Endothelial cell of umbilical vein (primary cell): ENCODE data around the gene S100A7. TPM values are rescaled to one million over a fixed set of nuclear protein-coding genes. Genes with fewer than 3 reads are reported as not detected.

Experiments
- BruUV-seq: library from RNA; stranded (reverse); fragments of 400-500 nt; replicated peaks from 2 replicates; lab custom pipeline; 2021; lab: Mats Ljungman, UMichigan
- CTCF ChIA-PET: fragments of 300-600, 350-600 bp; sonication (Branson Sonifier 250); formaldehyde crosslinking; loops from one replicate; lab custom pipeline; 2021; ENCODE audit warnings: antibody characterized with exemption, inconsistent platforms; lab: Charles Lee
- POLR2A ChIA-PET: fragments of 300-600, 350-600 bp; sonication (Branson Sonifier 250); formaldehyde crosslinking; loops from one replicate; lab custom pipeline; 2021; ENCODE audit warnings: antibody characterized with exemption, inconsistent platforms; lab: Charles Lee
- DNase-seq: peaks from one replicate; pipeline ENCODE4 v3.0.0-alpha.2; 2011; ENCODE audit warnings: low read depth, low spot score
- FAIRE-seq: peaks from 2 replicates; lab custom pipeline; 2011; peaks lifted over from hg19 to GRCh38; lab: Jason Lieb, UNC
- H2AFZ ChIP-seq: 2 replicates; pipeline ENCODE4 v1.6.0; 2012; ENCODE audit warnings: low read depth, low read length, control low read depth, inconsistent platforms
- H3K27ac ChIP-seq: 2 replicates; pipeline ENCODE4 v1.5.1; 2011; ENCODE audit warnings: low read depth, mild to moderate bottlenecking, control low read depth, low read length, moderate library complexity; ENCODE audit not compliant: insufficient read depth
- H3K27me3 ChIP-seq, 2 experiments: 2 replicates each; pipeline versions ENCODE4 v1.6.0 to v1.6.1; 2011; ENCODE audit warnings: low read length in 2 of 2, mixed read lengths in 1 of 2; ENCODE audit not compliant: control insufficient read depth in 2 of 2, insufficient read depth in 2 of 2
- H3K36me3 ChIP-seq, 2 experiments: 2 replicates in 1 of 2; 3 replicates in 1 of 2; pipeline ENCODE4 v1.5.1; 2011; ENCODE audit warnings: low read length in 2 of 2, mild to moderate bottlenecking in 1 of 2, moderate library complexity in 1 of 2; ENCODE audit not compliant: control insufficient read depth in 2 of 2, insufficient read depth in 2 of 2; ENCODE audit errors: extremely low read depth in 1 of 2
- H3K4me1 ChIP-seq: 3 replicates; pipeline ENCODE4 v1.5.1; 2011; ENCODE audit warnings: mild to moderate bottlenecking, low read length; ENCODE audit not compliant: control insufficient read depth, insufficient read depth; ENCODE audit errors: extremely low read depth
- H3K4me2 ChIP-seq: 2 replicates; pipeline ENCODE4 v1.6.1; 2011; ENCODE audit warnings: low read length, control low read depth, mixed read lengths; ENCODE audit not compliant: insufficient read depth
- H3K4me3 ChIP-seq, 3 experiments: fragments of 200-600 bp in 1 of 3; sonication (generic), shearing (Covaris generic) in 1 of 3; replicated peaks in 1 of 3; 2 replicates each; pipeline ENCODE4 v1.5.1; 2011 to 2016; ENCODE audit warnings: control low read depth in 3 of 3, low read length in 3 of 3, mild to moderate bottlenecking in 2 of 3, inconsistent platforms in 1 of 3, low read depth in 1 of 3, moderate library complexity in 1 of 3; ENCODE audit not compliant: insufficient read depth in 1 of 3
- H3K79me2 ChIP-seq: 2 replicates; pipeline ENCODE4 v1.6.0; 2012; ENCODE audit warnings: low read length, inconsistent platforms; ENCODE audit not compliant: control insufficient read depth, insufficient read depth
- H3K9ac ChIP-seq: replicated peaks from 2 replicates; pipeline ENCODE3; 2011; ENCODE audit warnings: low read length, control low read depth; ENCODE audit not compliant: insufficient read depth; ENCODE audit errors: extremely low read depth
- H3K9me1 ChIP-seq: replicated peaks from 3 replicates; pipeline ENCODE4 v1.6.0; 2011; ENCODE audit warnings: mild to moderate bottlenecking, low read length; ENCODE audit not compliant: control insufficient read depth, insufficient read depth; ENCODE audit errors: extremely low read depth
- H3K9me3 ChIP-seq: replicated peaks from 2 replicates; pipeline ENCODE4 v1.5.1; 2012; ENCODE audit warnings: low read length, inconsistent platforms; ENCODE audit not compliant: control insufficient read depth, insufficient read depth
- H4K20me1 ChIP-seq: replicated peaks from 2 replicates; pipeline ENCODE3; 2011; ENCODE audit warnings: mild to moderate bottlenecking, low read length; ENCODE audit not compliant: control insufficient read depth, insufficient read depth; ENCODE audit errors: extremely low read depth
- EZH2 ChIP-seq: IDR thresholded peaks from 2 replicates; pipeline ENCODE4 v1.6.1; 2012; ENCODE audit warnings: borderline replicate concordance, low read depth, mild to moderate bottlenecking, moderate library complexity, low read length, inconsistent platforms; ENCODE audit not compliant: severe bottlenecking
- FOS ChIP-seq: IDR thresholded peaks from 2 replicates; pipeline ENCODE4 v1.6.1; 2011; ENCODE audit warnings: mild to moderate bottlenecking, low read length, moderate library complexity, borderline replicate concordance; ENCODE audit not compliant: insufficient read depth
- POLR2A ChIP-seq: IDR thresholded peaks from 2 replicates; pipeline ENCODE4 v1.6.1; 2012; ENCODE audit warnings: low read depth, mild to moderate bottlenecking, control low read depth, low read length
- POLR2AphosphoS5 ChIP-seq: IDR thresholded peaks from 2 replicates; pipeline ENCODE4 v1.6.1; 2012; ENCODE audit warnings: low read depth, mild to moderate bottlenecking, control low read depth, low read length, moderate library complexity; ENCODE audit not compliant: insufficient read depth
- dilution Hi-C: fragments of 300-500 bp; cut with MboI; formaldehyde crosslinking; loops from one replicate; pipeline ENCODE4 v1.15.0; 2019; ENCODE audit warnings: low sequenced_read_pairs; ENCODE audit not compliant: extremely low pct_ligation_motif_present
- intact Hi-C: fragments of 100-400 bp; cut with micrococcal nuclease; formaldehyde crosslinking; loops from one replicate; pipeline ENCODE4 v1.10.0; 2022
- polyA plus RNA-seq, 4 experiments: library from polyadenylated mRNA; depleted of rRNA in 3 of 4; stranded (reverse) in 3 of 4; unstranded in 1 of 4; fragments of >200 nt; gene quantifications; 2 replicates each; pipeline versions ENCODE4 v1.2.1 to v1.2.3, GENCODE V29; 2011 to 2012; ENCODE audit warnings: missing spikeins in 1 of 4
- total RNA-seq: library from RNA; stranded (reverse); gene quantifications from 2 replicates; pipeline ENCODE4 v1.2.3, GENCODE V29; 2021
- TF ChIP-seq, protein P1 (sequence below), 2 donors: IDR thresholded peaks; 1 replicate in 1 of 2; 2 replicates in 1 of 2; pipeline ENCODE4 v1.5.1; 2011; ENCODE audit warnings: low read length in 2 of 2, mild to moderate bottlenecking in 2 of 2, moderate library complexity in 2 of 2, control low read depth in 1 of 2, inconsistent platforms in 1 of 2, low read depth in 1 of 2; ENCODE audit not compliant: insufficient read depth in 1 of 2; ENCODE audit errors: extremely low read depth in 1 of 2

S100A7 gene
- total and polyA plus RNA-seq, 2 donors (not counting 3 experiments of a cell fraction or from before 2014, with no cell fraction given): not detected

- Histone ChIP-seq H3K27ac (no peak overlapping the region), H3K9me1 (no peaks in the 10 kb centered on the region), H3K9me3 (no peaks in the 10 kb centered on the region), H3K79me2 (no peaks in the 10 kb centered on the region), H3K4me1 (no peaks in the 10 kb centered on the region), H3K9ac (no peak overlapping the region), H4K20me1 (no peaks in the 10 kb centered on the region), H2AFZ (no peak overlapping the region), H3K4me2 (no peak overlapping the region), H3K36me3 (no peaks in the 10 kb centered on the region), H3K4me3 (no peak overlapping the region), H3K27me3 (no peaks in the 10 kb centered on the region)
- DNase-seq (peak; percentile 27), FAIRE-seq (peak; percentile 87)
- dilution Hi-C loops (no loop called here), intact Hi-C loops (loop anchor here (1.0 to 2.0 kb wide), 2 partner anchors 239 to 263 kb away; no protein-coding TSS in a partner anchor)
- ChIA-PET CTCF (interaction anchor here (0.7 to 6.1 kb wide), 15 partner anchors 13 to 476 kb away, joined by 3 to 167 read pairs (median 5); partner anchors contain the start of genes RAB13, S100A13, S100A16 and S100A2), POLR2A (no interaction called here)
- no TSS peak for BruUV-seq
- TF ChIP-seq EZH2 (no peak), POLR2A (no peak), FOS (no peak), POLR2AphosphoS5 (no peak)
- TF ChIP-seq, protein P1, sequence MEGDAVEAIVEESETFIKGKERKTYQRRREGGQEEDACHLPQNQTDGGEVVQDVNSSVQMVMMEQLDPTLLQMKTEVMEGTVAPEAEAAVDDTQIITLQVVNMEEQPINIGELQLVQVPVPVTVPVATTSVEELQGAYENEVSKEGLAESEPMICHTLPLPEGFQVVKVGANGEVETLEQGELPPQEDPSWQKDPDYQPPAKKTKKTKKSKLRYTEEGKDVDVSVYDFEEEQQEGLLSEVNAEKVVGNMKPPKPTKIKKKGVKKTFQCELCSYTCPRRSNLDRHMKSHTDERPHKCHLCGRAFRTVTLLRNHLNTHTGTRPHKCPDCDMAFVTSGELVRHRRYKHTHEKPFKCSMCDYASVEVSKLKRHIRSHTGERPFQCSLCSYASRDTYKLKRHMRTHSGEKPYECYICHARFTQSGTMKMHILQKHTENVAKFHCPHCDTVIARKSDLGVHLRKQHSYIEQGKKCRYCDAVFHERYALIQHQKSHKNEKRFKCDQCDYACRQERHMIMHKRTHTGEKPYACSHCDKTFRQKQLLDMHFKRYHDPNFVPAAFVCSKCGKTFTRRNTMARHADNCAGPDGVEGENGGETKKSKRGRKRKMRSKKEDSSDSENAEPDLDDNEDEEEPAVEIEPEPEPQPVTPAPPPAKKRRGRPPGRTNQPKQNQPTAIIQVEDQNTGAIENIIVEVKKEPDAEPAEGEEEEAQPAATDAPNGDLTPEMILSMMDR (IDR thresholded peaks at IDR 0.05; ENCODE audit: extremely low read depth in 1 of 2, insufficient read depth in 1 of 2, low read depth in 1 of 2, low read length in 2 of 2): peak; percentile 74 to 76
Measured at GRCh38 chr1:153509729-153510354, 49.4 kb upstream of the S100A7 start.
